A549 (cell line): ENCODE data around the gene COL13A1. TPM values are rescaled to one million over a fixed set of nuclear protein-coding genes. Genes with fewer than 3 reads are reported as not detected.

Experiments
- ATAC-seq, 2 experiments: fragments of 200-7000 bp in 1 of 2; fragments of >200 bp in 1 of 2; cut with Nextera tagmentation in 1 of 2; cut with Tn5 transposase in 1 of 2; 3 replicates each; pipeline versions ENCODE4 v1.8.0 to v1.9.1; 2018 to 2020; ENCODE audit warnings: mild to moderate bottlenecking in 1 of 2, moderate library complexity in 1 of 2
- CTCF ChIA-PET: fragments of 300-600 bp; sonication (Branson Sonifier 250); formaldehyde crosslinking; extraction: SDS; loops from one replicate; lab custom pipeline; 2021; ENCODE audit warnings: antibody characterized with exemption, inconsistent platforms; lab: Yijun Ruan, JAX
- POLR2A ChIA-PET: fragments of 350-600 bp; formaldehyde crosslinking; extraction: SDS; loops from one replicate; lab custom pipeline; 2021; ENCODE audit warnings: antibody characterized with exemption, inconsistent platforms; lab: Yijun Ruan, JAX
- DNase-seq, 2 experiments: peaks; one replicate each; pipeline versions ENCODE4 v3.0.0 to v3.0.0-alpha.2; 2011 to 2016; ENCODE audit warnings: low read depth in 1 of 2, low spot score in 1 of 2
- FAIRE-seq: peaks from 2 replicates; lab custom pipeline; 2011; peaks lifted over from hg19 to GRCh38; lab: Jason Lieb, UNC
- H3K27ac ChIP-seq, 2 experiments: fragments of >200 bp; sonication (Bioruptor Twin); formaldehyde crosslinking; 3 replicates each; pipeline ENCODE4 v1.5.1; 2016 to 2017
- H3K4me1 ChIP-seq: fragments of >200 bp; sonication (Bioruptor Twin); formaldehyde crosslinking; 3 replicates; pipeline ENCODE4 v1.6.1; 2016
- H3K4me2 ChIP-seq: fragments of >200 bp; sonication (Bioruptor Twin); formaldehyde crosslinking; 3 replicates; pipeline ENCODE4 v1.6.1; 2016
- H3K4me3 ChIP-seq: fragments of >200 bp; sonication (Bioruptor Twin); formaldehyde crosslinking; 3 replicates; pipeline ENCODE4 v1.5.1; 2016
- H3K9me3 ChIP-seq: fragments of >200 bp; sonication (Bioruptor Twin); formaldehyde crosslinking; 3 replicates; pipeline ENCODE4 v1.6.1; 2016
- CHD2 ChIP-seq: fragments of 150-350 bp; IDR thresholded peaks from 2 replicates; pipeline ENCODE4 v1.6.1; 2014; ENCODE audit warnings: low read length; ENCODE audit not compliant: partially characterized antibody
- FOSL2 ChIP-seq, 2 experiments: fragments of 450-650 bp in 1 of 2; fragments of >200 bp in 1 of 2; sonication (Bioruptor Twin) in 1 of 2; formaldehyde crosslinking; IDR thresholded peaks; 2 replicates each; pipeline versions ENCODE4 v1.5.0 to v1.6.1; 2016 to 2020; ENCODE audit warnings: mild to moderate bottlenecking in 1 of 2, moderate library complexity in 1 of 2
- HOXB5 ChIP-seq: fragments of 250-450 bp; sonication (Bioruptor Pico); IDR thresholded peaks from 2 replicates; pipeline ENCODE4 v1.5.0; 2020; ENCODE audit warnings: mild to moderate bottlenecking, moderate library complexity
- KDM1A ChIP-seq: fragments of 200-600 bp; sonication (generic); IDR thresholded peaks from 2 replicates; pipeline ENCODE4 v1.6.1; 2016; ENCODE audit warnings: low read depth, mild to moderate bottlenecking
- MAFK ChIP-seq: fragments of 450-650 bp; IDR thresholded peaks from 2 replicates; pipeline ENCODE4 v1.6.1; 2014; ENCODE audit not compliant: partially characterized antibody
- MYC ChIP-seq: IDR thresholded peaks from 2 replicates; pipeline ENCODE4 v1.6.1; 2012; ENCODE audit warnings: mild to moderate bottlenecking, inconsistent platforms, low read length, improper control_type of control experiment, borderline replicate concordance
- NFE2L2 ChIP-seq: fragments of 150-350 bp; conservative IDR thresholded peaks from 2 replicates; pipeline ENCODE4 v1.6.1; 2014; ENCODE audit warnings: low read length
- RAD21 ChIP-seq, 2 experiments: fragments of >200 bp in 1 of 2; sonication (Bioruptor Twin) in 1 of 2; formaldehyde crosslinking in 1 of 2; IDR thresholded peaks in 1 of 2; conservative IDR thresholded peaks in 1 of 2; 2 replicates in 1 of 2; 3 replicates in 1 of 2; pipeline ENCODE4 v1.6.1; 2012 to 2018; ENCODE audit warnings: inconsistent platforms in 1 of 2
- ZSCAN20 ChIP-seq: fragments of 250-450 bp; sonication (Bioruptor Pico); IDR thresholded peaks from 2 replicates; pipeline ENCODE4 v1.8.0; 2022; ENCODE audit warnings: mild to moderate bottlenecking, moderate library complexity
- WGBS: methylation state at CpG from one replicate; pipeline ENCODE4 v1.1.6; 2017; ENCODE audit errors: missing lambda C conversion rate; 5-methylcytosine and 5-hydroxymethylcytosine counted together
- polyA plus RNA-seq, 4 experiments: library from polyadenylated mRNA; depleted of rRNA in 3 of 4; stranded (reverse); fragments of >200 nt; fragmentation: RNase III in 1 of 4; extraction: RNeasy Plus Mini Kit Qiagen cat#74134 plus additional on column Dnase treatment in 1 of 4; gene quantifications; 2 replicates in 3 of 4; 3 replicates in 1 of 4; pipeline ENCODE4 v1.2.3, GENCODE V29; 2011 to 2017
- TF ChIP-seq, protein P1 (sequence below): fragments of >200 bp; sonication (Bioruptor Twin); formaldehyde crosslinking; IDR thresholded peaks from 3 replicates; pipeline ENCODE4 v1.5.1; 2016
- TF ChIP-seq, protein P2 (sequence below): fragments of 250-450 bp; sonication (Bioruptor Pico); IDR thresholded peaks from 2 replicates; pipeline ENCODE4 v1.5.0; 2020; ENCODE audit warnings: low read depth, mild to moderate bottlenecking, moderate library complexity
- TF ChIP-seq, protein P3 (sequence below): fragments of 450-650 bp; IDR thresholded peaks from 2 replicates; pipeline ENCODE4 v1.6.1; 2014; ENCODE audit warnings: antibody characterized with exemption

Gene COL13A1
- polyA plus RNA-seq, 2 of the 4 experiments (the other 2 are of a cell fraction): 0.08 to 0.27 TPM

DNA sequence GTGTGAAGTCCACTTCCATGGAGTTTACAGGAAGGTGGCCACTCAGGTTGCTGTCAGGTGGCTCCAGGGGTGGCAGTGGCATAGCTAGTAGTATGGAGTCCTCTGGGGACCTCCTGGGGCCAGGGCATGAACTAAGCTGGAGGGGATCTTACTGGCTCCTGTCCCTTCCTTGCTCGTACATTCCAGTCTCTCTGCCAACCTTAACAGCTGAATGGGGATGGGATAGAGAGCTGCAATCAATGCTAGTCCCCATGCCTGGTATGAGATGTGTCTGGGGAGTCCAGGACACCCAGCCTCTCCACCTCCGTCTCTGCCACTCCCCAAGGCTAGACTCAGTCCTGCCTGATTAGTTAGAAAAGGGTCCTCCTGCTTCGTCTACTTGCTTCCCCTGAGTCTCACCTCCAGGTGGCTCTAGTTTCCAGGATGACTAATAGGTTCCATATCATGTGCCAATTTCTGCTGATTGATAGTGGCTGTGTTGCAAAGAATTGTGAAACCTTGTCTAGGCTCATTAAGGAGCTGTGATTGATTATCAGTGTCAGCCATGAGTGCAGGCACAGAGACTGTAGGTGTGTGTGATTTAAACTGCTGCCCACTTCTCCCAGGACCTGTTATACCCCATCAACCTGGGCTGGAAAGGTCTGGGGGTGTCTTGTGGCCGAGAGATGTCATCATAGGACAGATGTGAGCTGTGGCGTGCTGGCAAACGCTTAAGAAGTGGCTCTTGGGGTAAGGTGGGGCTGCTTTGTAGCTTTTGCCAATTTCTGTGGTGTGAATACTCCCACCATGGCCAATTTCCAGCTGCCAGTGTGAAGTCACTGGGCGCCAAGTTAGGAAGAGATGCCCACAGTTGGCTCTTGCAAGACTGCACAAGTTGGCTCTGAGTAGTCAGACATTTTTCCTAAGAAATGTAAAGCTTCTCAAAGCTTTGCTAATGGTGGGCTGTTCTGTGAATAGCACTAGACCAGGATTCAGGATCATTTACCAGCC lies 59.8 kb downstream of the COL13A1 start (continued):
- TF ChIP-seq HOXB5 (CRISPR knock-in tag): peak; percentile 87; the same call in 1 of the 2 replicates
- peak; percentile 30 to 42; a peak in 3 of 5 replicates for TF ChIP-seq RAD21 (conservative IDR thresholded peaks at IDR 0.05 in 1 of 2, IDR thresholded peaks at IDR 0.05 in 1 of 2)
- no peak for TF ChIP-seq NFE2L2
- TF ChIP-seq, protein P1, sequence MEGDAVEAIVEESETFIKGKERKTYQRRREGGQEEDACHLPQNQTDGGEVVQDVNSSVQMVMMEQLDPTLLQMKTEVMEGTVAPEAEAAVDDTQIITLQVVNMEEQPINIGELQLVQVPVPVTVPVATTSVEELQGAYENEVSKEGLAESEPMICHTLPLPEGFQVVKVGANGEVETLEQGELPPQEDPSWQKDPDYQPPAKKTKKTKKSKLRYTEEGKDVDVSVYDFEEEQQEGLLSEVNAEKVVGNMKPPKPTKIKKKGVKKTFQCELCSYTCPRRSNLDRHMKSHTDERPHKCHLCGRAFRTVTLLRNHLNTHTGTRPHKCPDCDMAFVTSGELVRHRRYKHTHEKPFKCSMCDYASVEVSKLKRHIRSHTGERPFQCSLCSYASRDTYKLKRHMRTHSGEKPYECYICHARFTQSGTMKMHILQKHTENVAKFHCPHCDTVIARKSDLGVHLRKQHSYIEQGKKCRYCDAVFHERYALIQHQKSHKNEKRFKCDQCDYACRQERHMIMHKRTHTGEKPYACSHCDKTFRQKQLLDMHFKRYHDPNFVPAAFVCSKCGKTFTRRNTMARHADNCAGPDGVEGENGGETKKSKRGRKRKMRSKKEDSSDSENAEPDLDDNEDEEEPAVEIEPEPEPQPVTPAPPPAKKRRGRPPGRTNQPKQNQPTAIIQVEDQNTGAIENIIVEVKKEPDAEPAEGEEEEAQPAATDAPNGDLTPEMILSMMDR: peak; percentile 43
- TF ChIP-seq, protein P2, sequence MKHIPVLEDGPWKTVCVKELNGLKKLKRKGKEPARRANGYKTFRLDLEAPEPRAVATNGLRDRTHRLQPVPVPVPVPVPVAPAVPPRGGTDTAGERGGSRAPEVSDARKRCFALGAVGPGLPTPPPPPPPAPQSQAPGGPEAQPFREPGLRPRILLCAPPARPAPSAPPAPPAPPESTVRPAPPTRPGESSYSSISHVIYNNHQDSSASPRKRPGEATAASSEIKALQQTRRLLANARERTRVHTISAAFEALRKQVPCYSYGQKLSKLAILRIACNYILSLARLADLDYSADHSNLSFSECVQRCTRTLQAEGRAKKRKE (CRISPR knock-in tag): no peak
- TF ChIP-seq, all 56 proteins: peak for 7

DNA sequence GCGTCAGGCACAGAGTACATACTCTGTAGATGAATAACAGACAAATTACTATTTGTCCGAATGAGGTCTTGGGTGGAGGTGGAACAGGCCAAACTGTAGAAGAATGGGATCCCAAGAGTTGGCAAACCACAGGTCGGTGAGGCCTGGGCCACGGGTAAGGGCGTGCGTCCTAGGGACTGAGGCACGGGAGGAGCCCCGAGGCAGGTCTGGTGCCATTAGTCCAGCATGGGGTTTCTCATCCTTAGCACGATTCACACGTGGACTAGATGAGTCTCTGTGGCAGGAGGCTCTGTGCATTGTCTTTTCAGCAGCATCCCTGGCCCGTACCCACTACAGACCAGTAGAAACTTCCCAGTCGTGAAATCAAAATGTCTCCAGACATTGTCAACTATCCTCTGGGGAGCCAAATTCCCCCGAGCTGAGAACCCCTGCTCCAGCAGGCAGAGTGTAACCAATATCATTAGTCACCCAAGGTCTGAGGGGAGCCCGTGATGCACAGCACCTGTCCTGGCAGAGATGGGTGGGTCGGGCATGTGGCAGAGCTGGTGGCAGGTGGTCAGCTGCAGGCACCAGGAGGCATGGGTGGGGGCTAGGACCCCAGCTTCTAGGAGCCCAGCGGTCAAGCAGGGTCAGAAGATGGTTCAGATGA lies 61.3 kb downstream of the COL13A1 start:
- peak overlapping the region; percentile 55; the same call in 2 of the 3 replicates for H3K4me2 ChIP-seq
- H3K4me3 ChIP-seq: no peak overlapping the region
- WGBS: 89% methylated on average over 15 of the region's 16 CpGs
- ATAC-seq (no peak), DNase-seq (no peak), FAIRE-seq (no peak)
- H3K4me1 ChIP-seq: peaks cover 39% of the 10 kb centered on the region
- ChIA-PET POLR2A (no interaction called here), CTCF (interaction anchor here (1.3 to 9.0 kb wide), 7 partner anchors 20 to 501 kb away, joined by 3 to 103 read pairs (median 7); no protein-coding TSS in a partner anchor)
- TF ChIP-seq RAD21 (conservative IDR thresholded peaks at IDR 0.05 in 1 of 2, IDR thresholded peaks at IDR 0.05 in 1 of 2): no peak
- TF ChIP-seq HOXB5 (CRISPR knock-in tag): no peak
- TF ChIP-seq MAFK: no peak
- H3K9me3 ChIP-seq: no peaks in the 10 kb centered on the region
- H3K27ac ChIP-seq: peak overlapping the region; percentile 40 to 87; a peak in 4 of 6 replicates

DNA sequence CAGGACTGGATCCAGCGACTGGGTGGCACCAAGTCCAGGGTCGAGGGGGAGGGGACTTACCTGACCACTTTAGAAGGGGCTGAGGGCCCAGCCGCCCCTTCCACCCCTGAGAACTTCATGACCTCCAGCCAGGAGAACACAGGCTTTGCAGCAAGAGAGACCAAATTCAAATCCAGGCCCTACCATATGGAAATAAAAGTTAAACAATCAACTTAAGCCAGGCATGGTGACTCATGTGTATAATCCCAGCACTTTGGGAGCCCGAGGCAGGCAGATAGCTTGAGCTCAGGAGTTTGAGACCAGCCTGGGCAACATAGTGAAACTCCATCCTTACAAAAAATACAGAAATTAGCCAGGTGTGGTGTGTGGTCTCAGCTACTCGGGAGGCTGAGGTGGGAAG lies 61.9 kb downstream of the COL13A1 start:
- FAIRE-seq (no peak), ATAC-seq (0 out of 6 replicates have a peak, but pooled peaks of 1 of the 2 experiments have one; percentile 6), DNase-seq (no peak)
- H3K4me3 ChIP-seq: no peak overlapping the region
- H3K27ac ChIP-seq: peak overlapping the region; percentile 40 to 87; a peak in 5 of 6 replicates
- H3K9me3 ChIP-seq: no peaks in the 10 kb centered on the region
- CTCF ChIA-PET: interaction anchor here (0.7 to 9.0 kb wide), 8 partner anchors 8 to 501 kb away, joined by 3 to 103 read pairs (median 6); no protein-coding TSS in a partner anchor
- WGBS: 33% methylated on average over 5 of the region's 5 CpGs
- POLR2A ChIA-PET: no interaction called here
- peak overlapping the region; percentile 55 for H3K4me2 ChIP-seq
- TF ChIP-seq CHD2 (no peak), FOSL2 (IDR thresholded peaks at IDR 0.05) (no peak), FOSL2 (CRISPR knock-in tag; IDR thresholded peaks at IDR 0.05) (peak; percentile 36), MYC (no peak), KDM1A (no peak), ZSCAN20 (CRISPR knock-in tag) (no peak), NFE2L2 (no peak)
- TF ChIP-seq, protein P2 (CRISPR knock-in tag): no peak
- TF ChIP-seq, protein P3, sequence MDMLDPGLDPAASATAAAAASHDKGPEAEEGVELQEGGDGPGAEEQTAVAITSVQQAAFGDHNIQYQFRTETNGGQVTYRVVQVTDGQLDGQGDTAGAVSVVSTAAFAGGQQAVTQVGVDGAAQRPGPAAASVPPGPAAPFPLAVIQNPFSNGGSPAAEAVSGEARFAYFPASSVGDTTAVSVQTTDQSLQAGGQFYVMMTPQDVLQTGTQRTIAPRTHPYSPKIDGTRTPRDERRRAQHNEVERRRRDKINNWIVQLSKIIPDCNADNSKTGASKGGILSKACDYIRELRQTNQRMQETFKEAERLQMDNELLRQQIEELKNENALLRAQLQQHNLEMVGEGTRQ: no peak
- H3K4me1 ChIP-seq: peaks cover 39% of the 10 kb centered on the region
